Measurements from ENCODE around the gene RAMAC.

RAMAC gene

GRCh38 chr15:82944821-82945220, 41.2 kb upstream of the RAMAC start:
- no peak overlapping the region for H3K27ac ChIP-seq
- TF ChIP-seq CTCF (conservative IDR thresholded peaks at IDR 0.05) (no peak), ZFX (IDR thresholded peaks at IDR 0.05) (no peak)

GRCh38 chr15:82945326-82945725, 40.7 kb upstream of the RAMAC start:
- no peak for TF ChIP-seq ZFX (IDR thresholded peaks at IDR 0.05)

DNA sequence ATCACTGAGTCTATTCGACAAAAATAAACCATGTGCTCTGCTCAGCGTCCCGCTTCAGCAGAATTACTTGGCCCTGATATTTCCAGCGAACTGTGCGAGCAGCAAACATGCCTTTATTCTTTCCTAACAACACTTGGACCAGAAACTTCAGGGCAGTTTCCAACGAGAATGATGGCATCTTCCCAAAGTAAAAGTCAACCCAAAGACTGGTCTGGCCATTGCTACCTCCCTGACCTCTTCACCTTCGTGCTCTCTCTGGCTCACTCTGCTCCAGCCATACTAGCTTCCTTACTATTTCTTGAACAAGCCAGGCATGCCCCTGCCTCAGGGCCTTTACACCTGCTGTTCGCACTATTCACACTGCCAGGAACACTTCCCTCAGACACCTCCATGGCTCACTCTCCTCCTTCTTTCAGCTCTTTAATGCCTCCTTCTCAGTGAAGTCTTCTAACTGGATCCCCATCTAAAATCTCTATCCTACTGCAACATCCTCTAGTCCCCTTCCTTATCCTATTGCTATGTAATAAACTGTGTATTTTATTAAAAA, 39.8 kb upstream of the RAMAC start:
- no peak overlapping the region for H3K27ac ChIP-seq
- TF ChIP-seq CTCF (conservative IDR thresholded peaks at IDR 0.05) = no peak
- no peak for TF ChIP-seq ZFX (IDR thresholded peaks at IDR 0.05)

More at GRCh38 chr15:82945326-82945725, 40.7 kb upstream of the RAMAC start:
- no peak overlapping the region for H3K27ac ChIP-seq

DNA sequence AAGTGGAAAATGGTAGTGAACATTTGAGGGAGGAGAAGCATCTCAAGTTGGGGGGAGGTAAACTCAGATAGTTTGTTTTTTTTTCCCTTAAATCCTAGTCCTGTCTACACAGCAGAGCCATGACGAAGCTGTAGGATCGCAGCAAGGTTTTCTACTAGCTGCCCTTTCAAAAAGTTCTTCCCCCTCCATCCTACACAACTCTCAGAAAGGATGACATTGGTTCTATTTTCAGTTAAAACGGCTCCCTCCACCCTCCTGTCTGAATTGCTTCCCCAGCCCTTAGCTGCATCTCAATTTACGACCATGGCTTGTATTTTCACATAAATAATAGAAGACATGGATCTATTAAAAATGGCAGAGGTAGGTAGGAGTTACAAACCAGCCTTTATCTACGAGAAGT, 35.7 kb upstream of the RAMAC start:
- no peak overlapping the region for H3K27ac ChIP-seq
- no peak for TF ChIP-seq CTCF (conservative IDR thresholded peaks at IDR 0.05)
- no peak for TF ChIP-seq ZFX (IDR thresholded peaks at IDR 0.05)

DNA sequence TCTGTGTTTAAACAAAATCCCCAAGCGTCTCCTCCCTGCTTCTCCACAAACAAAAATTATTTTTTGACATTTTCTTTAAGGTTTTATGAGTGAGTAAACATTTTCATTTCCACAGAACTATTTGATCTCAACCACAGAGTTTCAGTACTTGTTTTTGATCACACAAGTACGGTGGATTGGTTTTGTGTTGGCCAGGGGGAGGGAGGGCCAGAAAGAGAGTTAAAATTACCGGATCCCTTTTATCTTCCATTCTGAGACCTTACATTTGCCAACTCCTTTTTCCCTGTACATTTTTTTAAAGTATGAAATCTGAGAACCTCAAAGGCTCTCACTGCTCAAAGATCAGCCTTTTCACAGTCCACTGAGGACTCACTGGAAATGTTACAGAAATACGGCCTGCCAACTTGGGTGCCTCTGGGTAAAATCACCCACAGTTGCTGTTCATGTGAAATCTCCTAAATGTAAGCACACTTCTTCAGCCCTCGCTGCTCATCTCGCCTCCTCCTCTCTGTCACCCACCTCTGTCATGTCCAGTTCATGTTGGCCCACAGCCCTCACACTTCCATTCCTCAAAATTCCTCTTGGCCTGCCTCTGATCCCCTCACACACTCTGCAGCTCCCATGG, 35.2 kb upstream of the RAMAC start:
- peak overlapping the region; percentile 74 for H3K27ac ChIP-seq
- TF ChIP-seq CTCF (conservative IDR thresholded peaks at IDR 0.05) (no peak), ZFX (IDR thresholded peaks at IDR 0.05) (no peak)

DNA sequence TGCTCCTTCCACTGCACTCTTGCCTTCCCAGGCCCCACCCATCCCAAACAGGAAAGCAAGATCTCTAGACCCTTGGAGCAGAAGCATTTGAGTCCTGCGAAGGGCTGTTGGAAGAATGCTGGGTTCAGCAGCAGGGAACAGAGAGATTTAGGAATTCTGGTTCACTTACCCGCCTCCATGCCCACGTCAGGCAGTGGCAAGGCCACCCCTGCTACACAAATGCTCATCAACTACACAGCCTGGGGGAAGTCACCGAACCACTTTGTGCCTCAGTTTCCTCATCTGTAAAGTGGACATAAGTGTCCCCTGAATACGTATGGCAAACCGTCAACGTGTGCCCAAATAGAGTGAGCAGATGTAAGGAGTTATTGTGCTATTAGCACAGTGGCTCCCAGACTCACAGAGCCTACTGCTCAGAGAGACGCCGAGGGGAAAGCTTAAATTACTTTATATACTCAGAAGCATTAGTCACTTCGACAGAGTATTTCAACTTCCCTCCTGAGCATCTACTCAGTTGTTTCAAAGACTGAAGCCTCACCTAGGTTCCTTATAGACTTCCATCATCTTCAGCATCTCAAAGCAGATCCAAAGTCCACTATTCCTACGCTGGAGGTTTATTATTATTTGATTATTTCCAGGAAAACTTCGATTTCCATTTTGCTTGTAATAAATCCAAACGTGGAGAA, 34.4 kb upstream of the RAMAC start:
- TF ChIP-seq ZFX (IDR thresholded peaks at IDR 0.05) (no peak), CTCF (conservative IDR thresholded peaks at IDR 0.05) (no peak)
- H3K27ac ChIP-seq = peak overlapping the region; percentile 74

GRCh38 chr15:82952158-82953081, 33.6 kb upstream of the RAMAC start, which contains the start of gene HOMER2:
Gene HOMER2, minus strand, starts transcription at chr15:82952720. Its CDS starts 185 bp downstream, at chr15:82952535.
- H3K27ac ChIP-seq = peak within 1 kb of the TSS; percentile 74

More at GRCh38 chr15:82952158-82953081, 33.6 kb upstream of the RAMAC start, which contains the start of gene HOMER2:
- TF ChIP-seq ZFX (IDR thresholded peaks at IDR 0.05) (peak; percentile 68), CTCF (conservative IDR thresholded peaks at IDR 0.05) (no peak; the same call in 1 of the 2 replicates)

All from C4-2B (cell line).